Activated CD4-positive, alpha-beta memory T cell treated with anti-CD3 and anti-CD28 coated beads, Interleukin-2, amount 10 ng/mL, durations not matched to agents 7 days and 5 days (primary cell): ENCODE results near the gene FOXD4L6. TPM values are rescaled to one million over a fixed set of nuclear protein-coding genes. Genes with fewer than 3 reads are reported as not detected.
"Not testable (repeated sequence)": the region's sequence is repeated elsewhere in the genome, so short reads cannot be mapped to it uniquely, and the experiment has no call there.

Experiments
- CTCF ChIA-PET: fragments of 350-600 bp; sonication (Branson Sonifier 250); formaldehyde crosslinking; loops from one replicate; lab custom pipeline; 2021; ENCODE audit warnings: antibody characterized with exemption, inconsistent platforms; lab: Charles Lee
- POLR2A ChIA-PET: fragments of 350-600 bp; sonication (Branson Sonifier 250); formaldehyde crosslinking; loops from one replicate; lab custom pipeline; 2021; ENCODE audit warnings: antibody characterized with exemption; lab: Charles Lee
- DNase-seq: peaks from one replicate; pipeline ENCODE4 v3.0.0-alpha.2; 2020
- H3K27ac Mint-ChIP-seq: one replicate; pipeline ENCODE4 v1.8.0; 2021; ENCODE audit warnings: mild to moderate bottlenecking, mixed read lengths
- H3K27me3 Mint-ChIP-seq: one replicate; pipeline ENCODE4 v1.8.0; 2021; ENCODE audit warnings: mixed read lengths
- H3K36me3 Mint-ChIP-seq: one replicate; pipeline ENCODE4 v1.8.0; 2021; ENCODE audit warnings: low read depth, mixed read lengths
- H3K4me1 Mint-ChIP-seq: one replicate; pipeline ENCODE4 v1.8.0; 2021; ENCODE audit warnings: mixed read lengths
- H3K4me3 Mint-ChIP-seq: one replicate; pipeline ENCODE4 v1.8.0; 2021; ENCODE audit warnings: mild to moderate bottlenecking, mixed read lengths
- H3K9me3 Mint-ChIP-seq: one replicate; pipeline ENCODE4 v1.8.0; 2021; ENCODE audit warnings: mixed read lengths
- total RNA-seq, 2 experiments: library from RNA; stranded (reverse); gene quantifications; one replicate each; pipeline ENCODE4 v1.2.3, GENCODE V29; 2021

FOXD4L6 gene
- total RNA-seq, 2 experiments from 2014 or later: not detected

DNA sequence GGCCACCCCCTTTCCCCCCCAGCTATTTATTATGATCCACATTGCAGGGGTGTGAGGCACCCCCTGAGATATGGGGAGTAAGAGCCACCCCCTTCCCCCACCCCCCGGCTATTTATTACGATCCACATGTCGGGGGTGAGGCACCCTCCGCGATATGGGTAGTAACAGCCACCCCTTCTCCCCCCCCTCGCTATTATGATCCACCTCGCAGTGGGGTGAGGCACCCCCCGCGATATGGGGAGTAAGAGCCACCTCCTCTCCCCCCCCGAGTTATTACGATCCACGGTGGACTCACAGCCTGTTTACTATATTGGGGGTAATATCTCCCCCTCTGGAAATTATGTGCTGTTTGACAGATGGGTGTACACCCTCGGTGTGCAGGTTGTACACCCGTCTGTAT, 15.1 kb downstream of the FOXD4L6 start:
- H3K9me3 Mint-ChIP-seq, H3K4me1 Mint-ChIP-seq, H3K27me3 Mint-ChIP-seq, DNase-seq, H3K27ac Mint-ChIP-seq, H3K4me3 Mint-ChIP-seq, H3K36me3 Mint-ChIP-seq, POLR2A ChIA-PET, CTCF ChIA-PET: not testable (repeated sequence)

- H3K4me1 Mint-ChIP-seq, H3K9me3 Mint-ChIP-seq, CTCF ChIA-PET, H3K27ac Mint-ChIP-seq, DNase-seq, POLR2A ChIA-PET, H3K27me3 Mint-ChIP-seq, H3K4me3 Mint-ChIP-seq, H3K36me3 Mint-ChIP-seq: not testable (repeated sequence)
These were observed 17.1 kb downstream of the FOXD4L6 start for GRCh38 chr9:41111414-41111813.

- H3K4me3 Mint-ChIP-seq, H3K27ac Mint-ChIP-seq, H3K36me3 Mint-ChIP-seq, CTCF ChIA-PET, POLR2A ChIA-PET, H3K27me3 Mint-ChIP-seq, H3K9me3 Mint-ChIP-seq, DNase-seq, H3K4me1 Mint-ChIP-seq: not testable (repeated sequence)
These were observed 17.6 kb downstream of the FOXD4L6 start for GRCh38 chr9:41110913-41111312.

DNA sequence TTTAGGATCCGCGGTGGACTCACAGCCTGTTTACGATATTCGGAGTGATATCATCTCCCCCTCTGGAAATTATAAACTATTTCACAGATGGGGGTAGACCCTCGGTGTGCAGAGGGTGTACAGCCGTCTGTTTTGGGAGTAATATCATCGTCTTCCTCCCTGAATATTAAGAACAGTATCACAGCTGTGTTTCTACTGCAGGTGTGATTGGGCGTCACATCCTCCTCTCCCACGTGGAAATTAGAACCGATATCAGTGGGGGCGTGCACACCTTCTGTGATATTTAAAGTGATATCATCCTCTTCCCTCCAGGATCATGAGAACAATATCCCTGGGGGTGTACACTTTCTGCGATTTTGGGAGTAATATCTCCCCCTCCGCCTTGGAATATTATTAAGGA, 19.2 kb downstream of the FOXD4L6 start:
- H3K4me1 Mint-ChIP-seq, H3K27ac Mint-ChIP-seq, CTCF ChIA-PET, H3K27me3 Mint-ChIP-seq, DNase-seq, H3K4me3 Mint-ChIP-seq, POLR2A ChIA-PET, H3K36me3 Mint-ChIP-seq, H3K9me3 Mint-ChIP-seq: not testable (repeated sequence)

DNA sequence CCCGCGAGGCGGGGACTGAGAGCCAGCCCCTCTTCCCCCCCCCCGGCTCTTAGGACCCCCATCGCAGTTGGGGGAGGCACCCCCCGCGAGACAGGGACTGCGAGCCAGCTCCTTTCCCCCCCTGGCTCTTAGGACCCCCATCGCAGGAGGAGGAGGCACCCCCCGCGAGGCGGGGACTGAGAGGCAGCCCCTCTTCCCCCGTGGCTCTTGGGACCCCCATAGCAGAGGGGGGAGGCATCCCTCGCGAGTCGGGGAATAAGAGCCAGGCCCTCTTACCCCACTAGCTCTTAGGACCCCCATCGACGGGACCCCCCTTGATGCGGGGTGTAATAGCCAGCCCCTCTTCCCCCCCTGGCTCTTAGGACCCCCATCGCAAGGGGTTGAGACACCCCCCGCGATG, 19.7 kb downstream of the FOXD4L6 start:
- H3K27ac Mint-ChIP-seq, H3K4me1 Mint-ChIP-seq, DNase-seq, H3K36me3 Mint-ChIP-seq, CTCF ChIA-PET, H3K9me3 Mint-ChIP-seq, H3K27me3 Mint-ChIP-seq, H3K4me3 Mint-ChIP-seq, POLR2A ChIA-PET: not testable (repeated sequence)

DNA sequence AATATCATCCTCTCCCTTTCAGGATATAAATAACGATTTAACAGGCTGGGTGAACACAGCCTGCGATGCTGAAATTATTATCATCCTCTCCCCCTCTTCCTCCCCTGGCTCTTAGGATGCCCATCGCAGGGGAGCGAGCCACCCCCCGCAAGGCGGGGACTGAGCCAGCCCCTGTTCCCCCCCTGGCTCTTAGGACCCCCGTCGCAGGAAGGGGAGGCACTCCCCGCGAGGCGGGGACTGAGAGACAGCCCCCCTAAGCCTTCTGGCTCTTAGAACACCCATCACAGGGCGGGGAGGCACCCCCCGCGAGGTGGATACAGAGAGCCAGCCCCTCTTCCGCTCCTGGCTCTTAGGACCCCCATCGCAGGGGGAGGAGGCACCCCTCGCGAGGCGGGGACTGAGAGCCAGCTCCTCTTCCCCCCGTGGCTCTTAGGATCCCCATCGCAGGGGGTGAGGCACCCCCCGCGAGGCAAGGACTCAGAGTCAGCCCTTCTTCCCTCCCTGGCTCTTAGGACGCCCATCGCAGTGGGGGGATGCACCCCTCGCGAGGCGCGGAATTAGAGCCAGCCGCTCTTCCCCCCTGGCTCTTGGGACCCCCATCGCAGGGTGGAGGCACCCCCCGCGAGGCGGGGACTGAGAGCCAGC, 21.9 kb downstream of the FOXD4L6 start:
- H3K9me3 Mint-ChIP-seq, H3K36me3 Mint-ChIP-seq, H3K4me1 Mint-ChIP-seq, H3K27ac Mint-ChIP-seq, CTCF ChIA-PET, POLR2A ChIA-PET, H3K4me3 Mint-ChIP-seq, DNase-seq, H3K27me3 Mint-ChIP-seq: not testable (repeated sequence)

DNA sequence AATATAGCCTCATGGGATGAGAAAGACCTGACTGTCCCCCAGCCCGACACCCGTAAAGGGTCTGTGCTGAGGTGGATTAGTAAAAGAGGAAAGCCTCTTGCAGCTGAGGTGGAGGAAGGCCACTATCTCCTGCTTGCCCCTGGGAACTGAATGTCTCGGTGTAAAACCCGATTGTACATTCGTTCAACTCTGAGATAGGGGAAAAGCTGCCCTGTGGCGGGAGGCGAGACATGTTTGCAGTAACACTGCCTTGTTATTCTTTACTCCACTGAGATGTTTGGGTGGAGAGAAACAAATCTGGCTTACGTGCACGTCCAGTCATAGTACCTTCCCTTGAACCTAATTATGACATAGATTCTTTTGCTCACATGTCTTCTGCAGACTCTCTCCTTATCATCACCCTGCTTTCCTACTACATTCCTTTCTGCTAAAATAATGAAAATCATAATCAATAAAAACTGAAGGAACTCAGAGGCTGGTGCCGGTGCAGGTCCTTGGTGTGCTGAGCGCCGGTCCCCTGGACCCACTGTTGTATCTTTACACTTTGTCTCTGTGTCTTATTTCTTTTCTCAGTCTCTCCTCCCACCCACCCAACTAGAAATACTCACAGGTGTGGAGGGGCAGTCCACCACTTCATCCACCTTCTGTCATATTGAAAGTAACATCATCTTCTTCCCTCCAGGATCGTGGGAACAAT, 22.8 kb downstream of the FOXD4L6 start:
- H3K4me3 Mint-ChIP-seq, DNase-seq, H3K27ac Mint-ChIP-seq, H3K27me3 Mint-ChIP-seq, POLR2A ChIA-PET, H3K36me3 Mint-ChIP-seq, H3K9me3 Mint-ChIP-seq, H3K4me1 Mint-ChIP-seq, CTCF ChIA-PET: not testable (repeated sequence)

DNA sequence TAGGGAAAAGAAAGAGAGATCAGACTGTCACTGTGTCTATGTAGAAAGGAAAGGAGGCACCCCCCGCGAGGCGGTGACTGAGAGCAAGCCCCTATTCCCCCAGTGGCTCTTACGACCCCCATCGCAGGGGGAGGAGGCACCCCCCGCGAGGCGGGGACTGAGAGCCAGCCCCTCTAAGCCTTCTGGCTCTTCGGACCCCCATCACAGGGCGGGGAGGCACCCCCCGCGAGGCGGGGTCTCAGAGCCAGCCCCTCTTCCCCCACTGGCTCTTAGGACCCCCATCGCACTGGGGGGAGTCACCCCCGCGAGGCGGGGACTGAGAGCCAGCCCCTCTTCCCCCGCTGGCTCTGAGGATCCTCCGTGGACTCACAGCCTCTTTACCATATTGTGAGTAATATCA, 23.9 kb downstream of the FOXD4L6 start:
- DNase-seq, H3K27ac Mint-ChIP-seq, H3K4me1 Mint-ChIP-seq, H3K27me3 Mint-ChIP-seq, CTCF ChIA-PET, POLR2A ChIA-PET, H3K4me3 Mint-ChIP-seq, H3K9me3 Mint-ChIP-seq, H3K36me3 Mint-ChIP-seq: not testable (repeated sequence)

DNA sequence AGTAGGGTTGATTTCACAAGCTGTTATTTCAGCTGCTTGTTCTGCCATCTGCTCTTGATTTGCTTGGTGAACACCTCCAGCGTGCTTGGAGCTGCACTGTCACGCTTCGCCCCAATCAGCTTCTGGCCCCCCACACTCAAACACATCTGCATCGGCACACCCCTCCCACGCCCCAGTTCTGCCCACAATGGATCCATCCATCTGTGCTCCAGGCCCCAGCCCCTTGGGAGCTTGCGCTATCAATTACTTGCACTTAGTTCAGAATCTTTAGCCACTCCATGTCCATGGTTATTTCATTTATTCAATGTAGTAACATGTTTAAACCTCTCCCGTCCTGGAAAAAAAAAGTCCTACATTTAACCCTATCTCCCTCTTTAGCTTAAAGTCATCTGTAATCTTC, 28.0 kb downstream of the FOXD4L6 start:
- CTCF ChIA-PET, H3K9me3 Mint-ChIP-seq, POLR2A ChIA-PET, H3K27ac Mint-ChIP-seq, H3K4me1 Mint-ChIP-seq, H3K27me3 Mint-ChIP-seq, H3K4me3 Mint-ChIP-seq, H3K36me3 Mint-ChIP-seq, DNase-seq: not testable (repeated sequence)

DNA sequence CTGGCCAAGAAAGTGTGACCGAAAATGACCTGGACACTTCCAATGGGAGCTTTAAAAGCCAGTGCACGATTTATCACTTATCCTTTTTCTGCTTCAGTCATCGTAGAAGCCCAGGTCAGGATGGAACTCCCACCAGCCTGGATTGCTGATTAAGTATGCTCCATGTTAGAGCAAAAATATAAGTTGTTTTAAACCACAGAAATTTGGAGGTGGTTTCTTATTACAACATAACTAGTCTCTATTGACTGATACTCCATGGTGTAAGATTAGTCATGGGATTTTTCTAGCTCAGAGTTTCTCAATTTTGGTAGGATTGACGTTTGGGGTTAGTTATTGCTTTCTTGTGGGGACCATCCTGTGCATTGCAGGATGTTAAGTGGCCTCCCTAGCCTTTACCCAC, 29.7 kb downstream of the FOXD4L6 start:
- H3K4me3 Mint-ChIP-seq, CTCF ChIA-PET, H3K27me3 Mint-ChIP-seq, H3K4me1 Mint-ChIP-seq, POLR2A ChIA-PET, H3K27ac Mint-ChIP-seq, H3K9me3 Mint-ChIP-seq, H3K36me3 Mint-ChIP-seq, DNase-seq: not testable (repeated sequence)

GRCh38 chr9:41095060-41095459, 33.4 kb downstream of the FOXD4L6 start:
- POLR2A ChIA-PET, CTCF ChIA-PET, H3K9me3 Mint-ChIP-seq, H3K27ac Mint-ChIP-seq, H3K27me3 Mint-ChIP-seq, DNase-seq, H3K4me3 Mint-ChIP-seq, H3K4me1 Mint-ChIP-seq, H3K36me3 Mint-ChIP-seq: not testable (repeated sequence)

GRCh38 chr9:41094010-41094773, 34.3 kb downstream of the FOXD4L6 start:
- CTCF ChIA-PET, H3K4me1 Mint-ChIP-seq, DNase-seq, H3K36me3 Mint-ChIP-seq, H3K27ac Mint-ChIP-seq, H3K9me3 Mint-ChIP-seq, POLR2A ChIA-PET, H3K27me3 Mint-ChIP-seq, H3K4me3 Mint-ChIP-seq: not testable (repeated sequence)

- CTCF ChIA-PET, H3K9me3 Mint-ChIP-seq, H3K36me3 Mint-ChIP-seq, H3K27ac Mint-ChIP-seq, H3K4me1 Mint-ChIP-seq, POLR2A ChIA-PET, H3K4me3 Mint-ChIP-seq, DNase-seq, H3K27me3 Mint-ChIP-seq: not testable (repeated sequence)
These were observed 37.6 kb downstream of the FOXD4L6 start for GRCh38 chr9:41090922-41091321.

- CTCF ChIA-PET, H3K27ac Mint-ChIP-seq, H3K4me3 Mint-ChIP-seq, H3K4me1 Mint-ChIP-seq, H3K36me3 Mint-ChIP-seq, H3K9me3 Mint-ChIP-seq, DNase-seq, POLR2A ChIA-PET: not testable (repeated sequence)
- H3K27me3 Mint-ChIP-seq: peaks cover 11% of the 10 kb centered on the region
These were observed 38.1 kb downstream of the FOXD4L6 start for GRCh38 chr9:41090386-41090785.
